Liver (tissue), 9 donors: ENCODE results near the gene RPL36AL. TPM values are rescaled to one million over a fixed set of nuclear protein-coding genes. Genes with fewer than 3 reads are reported as not detected.

Source experiments
- DNase-seq: peaks from one replicate; pipeline ENCODE4 v3.0.0-alpha.2; 2017; ENCODE audit warnings: low spot score
- H3K27ac ChIP-seq, 2 donors: one replicate each; pipeline ENCODE4 v1.7.0; 2013; ENCODE audit warnings: inconsistent platforms in 2 of 2, low read length in 2 of 2, control low read depth in 1 of 2, low read depth in 1 of 2, mild to moderate bottlenecking in 1 of 2
- H3K27me3 ChIP-seq, 4 donors: one replicate each; pipeline versions ENCODE4 v1.6.1 to v1.7.0; 2013; ENCODE audit warnings: low read length in 3 of 4, inconsistent platforms in 1 of 4, mild to moderate bottlenecking in 1 of 4, moderate library complexity in 1 of 4; ENCODE audit not compliant: control insufficient read depth in 4 of 4, insufficient read depth in 4 of 4
- H3K36me3 ChIP-seq, 4 donors: one replicate each; pipeline versions ENCODE4 v1.6.1 to v1.7.0; 2013; ENCODE audit warnings: low read length in 3 of 4, mild to moderate bottlenecking in 3 of 4, low read depth in 1 of 4, moderate library complexity in 1 of 4; ENCODE audit not compliant: control insufficient read depth in 4 of 4, insufficient read depth in 3 of 4
- H3K4me1 ChIP-seq, 4 donors: one replicate each; pipeline versions ENCODE4 v1.6.1 to v1.7.0; 2013; ENCODE audit warnings: low read length in 3 of 4, mild to moderate bottlenecking in 3 of 4, moderate library complexity in 1 of 4; ENCODE audit not compliant: control insufficient read depth in 4 of 4, insufficient read depth in 4 of 4
- H3K4me3 ChIP-seq, 3 donors: one replicate each; pipeline versions ENCODE4 v1.6.1 to v1.7.0; 2013; ENCODE audit warnings: low read length in 3 of 3, control low read depth in 1 of 3, low read depth in 1 of 3, mild to moderate bottlenecking in 1 of 3
- H3K9ac ChIP-seq, 2 donors: one replicate each; pipeline ENCODE4 v1.7.0; 2013; ENCODE audit warnings: low read length in 2 of 2, mild to moderate bottlenecking in 2 of 2, moderate library complexity in 2 of 2, control low read depth in 1 of 2, low read depth in 1 of 2
- H3K9me3 ChIP-seq, 4 donors: one replicate each; pipeline versions ENCODE4 v1.6.1 to v1.7.0; 2013; ENCODE audit warnings: low read length in 3 of 4; ENCODE audit not compliant: control insufficient read depth in 4 of 4
- ATF3 ChIP-seq: IDR thresholded peaks from 2 replicates; pipeline ENCODE4 v1.6.1; 2016; ENCODE audit warnings: antibody characterized with exemption
- CTCF ChIP-seq: fragments of 150-350 bp; IDR thresholded peaks from 2 replicates; pipeline ENCODE4 v1.5.1; 2017; ENCODE audit warnings: improper control_type of control experiment, low read depth, low read length; ENCODE audit not compliant: missing input control
- EGR1 ChIP-seq, 2 donors: IDR thresholded peaks; 2 replicates each; pipeline ENCODE4 v1.6.1; 2016 to 2018; ENCODE audit warnings: antibody characterized with exemption in 2 of 2, low read depth in 2 of 2
- FOXA1 ChIP-seq: IDR thresholded peaks from 2 replicates; pipeline ENCODE4 v1.6.1; 2016; ENCODE audit warnings: antibody characterized with exemption
- FOXA2 ChIP-seq: IDR thresholded peaks from 2 replicates; pipeline ENCODE4 v1.6.1; 2016; ENCODE audit warnings: antibody characterized with exemption
- GABPA ChIP-seq, 2 donors: IDR thresholded peaks in 1 of 2; conservative IDR thresholded peaks in 1 of 2; 2 replicates each; pipeline ENCODE4 v1.6.1; 2016; ENCODE audit warnings: antibody characterized with exemption in 2 of 2, mild to moderate bottlenecking in 1 of 2, moderate library complexity in 1 of 2
- HNF4G ChIP-seq: IDR thresholded peaks from 2 replicates; pipeline ENCODE4 v1.6.1; 2016; ENCODE audit warnings: antibody characterized with exemption
- JUND ChIP-seq, 2 donors: IDR thresholded peaks; 2 replicates each; pipeline ENCODE4 v1.6.1; 2016; ENCODE audit warnings: antibody characterized with exemption in 2 of 2
- MAX ChIP-seq: IDR thresholded peaks from 2 replicates; pipeline ENCODE4 v1.6.1; 2016; ENCODE audit warnings: antibody characterized with exemption
- NR2F2 ChIP-seq: IDR thresholded peaks from 2 replicates; pipeline ENCODE4 v1.6.1; 2016; ENCODE audit warnings: antibody characterized with exemption
- RAD21 ChIP-seq, 2 donors: IDR thresholded peaks; 2 replicates each; pipeline ENCODE4 v1.6.1; 2016; ENCODE audit warnings: antibody characterized with exemption in 2 of 2, mild to moderate bottlenecking in 2 of 2
- REST ChIP-seq: IDR thresholded peaks from 2 replicates; pipeline ENCODE4 v1.6.1; 2016; ENCODE audit warnings: antibody characterized with exemption, mild to moderate bottlenecking
- RXRA ChIP-seq, 2 donors: IDR thresholded peaks; 2 replicates each; pipeline ENCODE4 v1.6.1; 2017 to 2018; ENCODE audit warnings: antibody characterized with exemption in 2 of 2, mild to moderate bottlenecking in 1 of 2
- SP1 ChIP-seq: IDR thresholded peaks from 2 replicates; pipeline ENCODE4 v1.6.1; 2018; ENCODE audit warnings: antibody characterized with exemption, mild to moderate bottlenecking
- TAF1 ChIP-seq: conservative IDR thresholded peaks from 2 replicates; pipeline ENCODE4 v1.6.1; 2016; ENCODE audit warnings: antibody characterized with exemption, mild to moderate bottlenecking
- YY1 ChIP-seq: IDR thresholded peaks from 2 replicates; pipeline ENCODE4 v1.6.1; 2016; ENCODE audit warnings: antibody characterized with exemption, mild to moderate bottlenecking
- ZBTB33 ChIP-seq: IDR thresholded peaks from 2 replicates; pipeline ENCODE4 v1.6.1; 2016; ENCODE audit warnings: antibody characterized with exemption
- WGBS: extraction: QIAGEN DNeasy Blood & Tissue Kit; methylation state at CpG from one replicate; pipeline ENCODE4 v1.1.7; 2013; 5-methylcytosine and 5-hydroxymethylcytosine counted together
- polyA plus RNA-seq, 2 donors: library from polyadenylated mRNA; stranded (reverse) in 1 of 2; unstranded in 1 of 2; fragments of 200-250 nt in 1 of 2; fragments of >200 nt in 1 of 2; fragmentation: Nextera tagmentation in 1 of 2; extraction: Ambion mirVana in 1 of 2; gene quantifications; one replicate each; pipeline versions ENCODE4 v1.2.1 to v1.2.3, GENCODE V29; 2013 to 2015
- total RNA-seq, 2 donors: library from RNA; depleted of rRNA; stranded (reverse); fragments of >200 nt; gene quantifications; one replicate each; pipeline ENCODE4 v1.2.3, GENCODE V29; 2014
- donor health status: healthy.
- donor health status: healthy.
- donor health status: healthy.
- donor health status: healthy.
- donor health status: healthy.

RPL36AL gene
- total RNA-seq (100 to 1,000 TPM; 110 to 115 TPM), polyA plus RNA-seq (100 to 1,000 TPM; 181 to 268 TPM)

GRCh38 chr14:49620182-49621113, at the start of gene RPL36AL, which contains the start of gene MGAT2:
TSS of gene RPL36AL (minus strand) at chr14:49620626. CDS start at chr14:49619104, 1,522 bp downstream.
TSS of gene MGAT2 (plus strand) at chr14:49620799. CDS start at chr14:49621269, 470 bp downstream.
- TF ChIP-seq RAD21 (IDR thresholded peaks at IDR 0.05) (peak in 1 of 2 donors; percentile 19), YY1 (peak; percentile 94), EGR1 (IDR thresholded peaks at IDR 0.05; ENCODE audit: low read depth in 2 of 2) (no peak), TAF1 (peak; percentile 97), NR2F2 (no peak), FOXA2 (no peak), SP1 (peak; percentile 85), ATF3 (no peak), CTCF (peak; percentile 29), REST (peak; percentile 95), MAX (peak; percentile 48), FOXA1 (no peak), ZBTB33 (peak; percentile 56), RXRA (IDR thresholded peaks at IDR 0.05) (no peak), JUND (IDR thresholded peaks at IDR 0.05) (no peak), HNF4G (no peak), GABPA (IDR thresholded peaks at IDR 0.05 in 1 of 2, conservative IDR thresholded peaks at IDR 0.05 in 1 of 2) (peak; percentile 78 to 93)
- WGBS = under 1% methylated on average over 85 of the region's 85 CpGs
- DNase-seq = peak; percentile 97
- Histone ChIP-seq H3K36me3 (peaks cover 0 to 11% (median 5%) of the 10 kb centered on the region in 4 donors), H3K27ac (peak within 1 kb of the TSS; percentile 93 to 96), H3K9me3 (no peaks in the 10 kb centered on the region), H3K9ac (peak within 1 kb of the TSS; percentile 88 to 93), H3K4me3 (peak within 1 kb of the TSS; percentile 88 to 92 (median 90)), H3K4me1 (peaks cover 0 to 44% (median 22%) of the 10 kb centered on the region in 4 donors), H3K27me3 (no peaks in the 10 kb centered on the region)
